GM18498 (cell line): ENCODE data around the gene LOXL3.

Experiments used
- ATAC-seq: cut with Tn5 transposase; IDR thresholded peaks from one replicate; pipeline ENCODE4 v1.9.1; 2021; ENCODE audit warnings: mild to moderate bottlenecking, moderate library complexity; ENCODE audit not compliant: unreplicated experiment

LOXL3 gene

GRCh38 chr2:74552914-74553811 is 579 bp downstream of the LOXL3 start:
- ATAC-seq = no peak

DNA sequence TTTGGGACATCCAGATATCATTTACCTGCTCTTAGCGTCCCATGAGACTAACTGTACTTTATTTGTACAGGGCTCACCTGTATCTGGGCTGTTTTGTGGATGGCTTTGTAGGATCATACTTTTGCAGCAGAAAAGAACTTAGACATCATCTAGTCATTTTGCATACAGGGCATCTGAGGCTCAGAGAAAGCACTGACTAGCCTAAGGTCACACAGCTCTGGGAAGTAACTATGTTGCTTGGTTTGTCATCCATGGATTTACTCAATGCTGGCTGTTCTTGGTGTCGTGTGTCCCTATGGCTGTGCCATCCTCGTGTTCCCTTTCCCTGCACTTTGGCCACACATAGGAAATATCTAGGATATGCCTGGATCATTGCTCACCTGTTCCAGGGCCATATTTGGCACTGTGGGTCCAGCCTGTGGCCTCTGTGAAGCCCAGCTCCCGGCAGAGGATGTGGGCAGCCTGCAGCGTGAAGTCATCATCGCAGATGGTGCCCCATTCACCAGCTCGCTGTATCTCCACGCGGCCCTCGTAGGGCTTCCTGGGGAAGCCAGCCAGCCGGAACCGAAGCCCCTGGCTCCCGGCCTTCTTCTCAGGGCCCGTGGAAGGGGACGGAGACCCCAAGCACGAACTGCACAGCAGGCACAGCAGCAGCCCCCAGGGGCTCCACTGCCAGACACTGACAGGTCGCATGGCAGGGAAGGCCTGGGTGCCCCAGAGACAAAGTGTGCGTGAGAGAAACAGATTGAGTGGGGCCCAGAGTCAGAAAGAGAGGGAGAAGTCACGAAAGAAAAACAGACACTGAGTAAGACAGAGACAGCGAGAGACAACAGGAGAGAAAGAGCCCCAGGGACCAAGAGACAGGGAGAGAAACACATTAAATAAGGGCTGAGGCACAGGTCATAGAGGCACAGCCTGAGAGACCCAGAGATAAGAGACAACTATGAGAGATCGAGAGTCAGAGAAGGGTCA is 1.5 kb downstream of the LOXL3 start:
- ATAC-seq = peak; percentile 13

DNA sequence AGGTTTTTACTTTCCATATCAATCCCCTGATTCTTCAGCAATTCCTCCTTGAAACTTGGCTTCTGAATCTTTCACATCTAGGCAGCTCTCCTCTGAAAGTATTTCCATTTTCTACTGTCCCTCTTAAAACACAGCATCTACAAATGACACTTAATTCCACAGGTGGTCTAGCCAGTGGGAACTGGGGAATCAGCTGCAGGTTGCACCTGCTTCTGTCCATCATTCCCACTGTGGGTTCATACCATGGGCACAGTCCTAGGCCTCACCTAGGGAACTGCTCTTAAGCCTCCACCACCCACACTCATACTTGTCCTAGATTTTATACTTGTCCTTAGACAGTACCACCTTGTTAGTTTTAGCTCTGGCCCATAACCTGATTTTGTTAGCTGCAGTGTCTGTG is 2.2 kb downstream of the LOXL3 start:
- ATAC-seq = no peak

DNA sequence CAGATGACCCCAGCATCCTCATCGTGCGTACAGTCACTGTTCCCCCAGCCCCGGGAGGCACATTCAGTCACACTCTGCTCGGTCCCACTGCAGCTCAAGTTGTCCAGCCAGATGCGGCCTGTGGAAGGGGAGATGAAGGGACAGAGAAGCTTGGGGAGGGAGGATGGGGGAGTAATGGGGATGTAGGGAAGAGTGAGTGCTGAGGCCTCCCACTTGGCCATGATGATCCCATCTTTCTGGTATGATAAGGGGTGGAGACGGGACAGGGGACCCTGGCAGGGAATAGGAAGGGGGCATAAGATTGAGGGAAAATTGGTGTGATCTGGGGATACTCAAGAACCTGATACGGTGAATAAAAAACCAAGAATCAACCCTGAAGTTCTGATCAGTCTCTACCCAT is 3.5 kb downstream of the LOXL3 start:
- ATAC-seq = no peak

DNA sequence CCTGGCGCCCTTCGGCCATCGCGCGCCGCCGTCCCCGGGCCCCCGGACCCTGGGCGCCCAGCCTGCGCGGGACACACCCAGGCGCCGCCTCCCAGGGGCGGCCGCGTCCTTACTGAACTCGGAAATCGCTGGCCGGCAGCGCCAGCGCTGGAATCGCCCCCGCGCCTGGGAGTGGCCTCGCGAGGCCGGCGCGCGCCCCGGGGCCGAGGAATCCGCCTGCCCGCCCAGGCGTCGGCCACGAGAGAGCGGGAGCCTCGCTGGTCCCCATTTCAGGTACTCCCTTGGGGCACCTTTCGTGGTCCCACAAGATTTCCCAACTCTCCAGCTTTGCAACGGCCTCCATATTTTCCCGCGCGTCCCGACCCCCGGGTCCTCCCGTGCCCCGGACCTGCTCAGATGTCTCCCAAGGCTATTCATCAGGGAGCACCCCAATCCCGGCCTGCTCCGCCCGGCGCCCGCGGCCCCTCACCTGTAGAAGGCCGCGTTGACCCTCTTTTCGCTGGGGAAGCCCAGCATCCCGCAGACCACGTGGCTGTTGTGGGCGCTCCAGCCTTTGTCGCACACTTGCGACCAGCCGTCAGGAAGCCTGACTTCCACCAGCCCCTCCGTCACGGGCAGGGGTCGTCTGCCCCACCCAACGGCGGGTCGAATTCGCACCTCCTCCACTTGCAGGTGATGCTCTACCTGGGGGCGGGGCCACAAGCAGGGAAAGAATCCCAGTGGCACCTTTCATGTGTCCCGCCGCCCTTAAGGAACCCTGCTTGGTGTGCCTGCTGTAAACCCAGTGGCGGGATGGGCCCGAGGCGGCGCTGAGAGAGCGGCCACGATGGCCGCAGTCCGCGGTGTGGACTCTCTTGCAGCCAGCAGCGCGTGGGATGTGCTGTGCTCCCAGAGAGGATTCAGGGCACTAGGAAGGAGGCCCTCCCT is 4.6 kb downstream of the LOXL3 start:
- peak; percentile 37 for ATAC-seq

DNA sequence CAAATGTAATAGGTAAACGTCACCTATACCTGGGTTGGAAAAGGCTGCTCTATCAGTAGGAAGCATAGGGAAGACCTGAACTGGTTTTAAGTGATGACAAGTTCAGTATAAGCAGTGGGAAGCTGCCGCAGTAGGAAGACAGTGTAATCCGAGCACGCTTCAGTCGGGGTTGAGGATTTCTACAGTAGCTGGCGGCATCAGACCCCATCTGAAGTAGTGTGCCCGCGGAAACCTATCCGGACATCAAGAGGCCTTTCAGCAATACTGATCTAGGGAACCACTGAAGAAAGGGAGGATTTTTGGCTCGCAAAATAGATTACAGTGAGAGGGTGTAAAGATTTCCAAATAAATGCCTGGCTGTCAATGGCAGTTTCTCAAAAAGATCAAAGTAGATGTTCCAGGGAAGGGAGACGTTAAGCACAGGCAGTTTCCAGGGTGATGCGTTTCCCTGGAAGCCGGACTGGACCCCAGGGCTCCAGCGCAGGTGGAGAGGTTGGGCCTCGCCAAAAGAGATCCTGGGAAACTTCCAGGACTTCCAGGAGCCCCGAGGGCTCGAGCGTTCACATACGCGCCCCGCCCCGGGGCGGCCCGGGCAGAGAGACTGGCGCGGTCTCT is 5.3 kb downstream of the LOXL3 start:
- no peak for ATAC-seq

GRCh38 chr2:74546004-74546403 is 7.7 kb downstream of the LOXL3 start:
- no peak for ATAC-seq

GRCh38 chr2:74544634-74545033 is 9.1 kb downstream of the LOXL3 start:
- no peak for ATAC-seq

- ATAC-seq = no peak
Measured at GRCh38 chr2:74542978-74543377, 10.8 kb downstream of the LOXL3 start.

- no peak for ATAC-seq
Measured at GRCh38 chr2:74540291-74540690, 13.5 kb downstream of the LOXL3 start.

DNA sequence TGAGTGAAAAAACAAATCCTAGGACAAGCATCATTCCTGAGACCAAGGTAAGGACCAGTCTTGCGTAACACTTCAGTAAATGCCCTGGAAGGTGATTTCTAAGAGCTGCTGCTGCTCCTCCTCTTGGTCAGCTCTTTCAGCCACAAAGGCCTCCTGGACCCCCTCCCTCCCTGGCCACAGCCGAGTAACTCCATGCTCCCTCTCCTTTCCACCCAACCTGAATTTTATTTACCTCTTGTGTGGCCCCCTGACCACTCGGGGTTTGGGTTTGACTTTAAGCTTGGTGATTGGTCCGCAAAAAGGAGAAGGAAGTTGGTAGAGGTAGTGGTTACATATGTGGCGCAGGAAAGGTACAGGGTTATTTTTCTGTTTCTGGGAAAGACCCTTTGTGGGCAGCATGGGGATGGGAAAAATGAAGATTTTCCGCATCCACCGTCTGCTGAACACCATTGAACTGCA is 14.8 kb downstream of the LOXL3 start:
- ATAC-seq = no peak

- no peak for ATAC-seq
Measured at GRCh38 chr2:74537140-74537539, 16.6 kb downstream of the LOXL3 start.

- no peak for ATAC-seq
Measured at GRCh38 chr2:74536166-74536950, 17.4 kb downstream of the LOXL3 start.

GRCh38 chr2:74535440-74535965 is 18.2 kb downstream of the LOXL3 start:
- no peak for ATAC-seq

GRCh38 chr2:74534411-74534810 is 19.3 kb downstream of the LOXL3 start:
- no peak for ATAC-seq

DNA sequence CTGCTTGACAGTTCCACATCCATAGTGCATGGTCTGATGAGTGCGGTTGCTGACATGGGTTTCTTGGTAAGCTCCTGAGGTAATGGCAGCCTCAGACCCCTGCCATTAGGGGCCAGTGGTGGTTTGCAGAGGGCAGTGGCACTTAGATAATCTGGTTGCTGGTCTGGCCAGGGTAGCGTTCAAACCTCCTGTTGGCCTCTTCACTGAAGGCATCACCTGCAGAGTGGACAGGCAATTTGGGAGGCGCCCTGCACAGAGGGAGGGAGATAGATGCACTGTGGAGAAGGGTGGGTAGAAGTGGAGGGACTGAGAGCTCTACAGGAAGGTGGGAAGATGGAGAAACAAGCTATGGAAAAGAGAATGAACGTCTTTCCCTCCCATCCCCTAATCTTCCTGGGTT is 20.3 kb downstream of the LOXL3 start:
- no peak for ATAC-seq

DNA sequence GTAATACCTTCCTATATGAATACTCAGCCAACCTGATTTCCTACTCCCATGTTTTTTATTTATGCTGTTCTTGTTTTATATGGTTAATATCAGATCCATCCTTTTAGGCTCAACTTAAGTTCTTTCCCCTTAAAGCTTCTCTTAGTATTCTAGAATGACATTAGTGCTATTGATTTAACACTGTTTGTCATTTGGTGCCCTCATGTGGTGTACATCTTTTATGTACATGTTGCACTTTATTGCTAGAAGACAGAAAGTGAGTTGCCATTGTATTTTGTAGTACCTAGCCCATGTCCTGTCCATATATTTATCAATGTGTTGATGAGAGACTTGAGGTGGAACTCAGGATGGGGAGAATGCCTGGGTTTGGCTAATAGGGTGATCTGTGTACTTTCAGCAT is 21.5 kb downstream of the LOXL3 start:
- no peak for ATAC-seq

DNA sequence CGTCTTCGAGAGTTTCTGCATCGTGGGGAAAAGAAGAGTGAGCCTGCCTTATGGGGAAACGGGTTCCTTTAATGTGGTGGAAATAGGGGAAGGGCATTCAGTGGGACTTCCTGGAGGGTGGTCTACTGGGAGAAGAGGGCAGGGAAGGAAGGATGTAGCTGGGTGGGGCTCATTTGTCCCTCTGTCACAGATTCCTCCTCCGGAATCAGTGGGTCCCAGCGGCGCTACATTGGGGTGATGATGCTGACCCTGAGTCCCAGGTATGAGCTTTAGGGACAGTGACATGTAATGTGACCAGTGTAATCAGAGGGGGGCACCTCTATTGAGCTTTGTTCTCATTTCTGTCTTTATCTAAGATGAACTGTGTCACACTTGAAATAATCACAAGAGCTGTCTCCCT is 22.1 kb downstream of the LOXL3 start:
- ATAC-seq = no peak
